MM.1S (cell line): Measurements from ENCODE around the gene FOXL2.

Experiments used
- CTCF ChIP-seq: fragments of 300-600 bp; sonication (generic); IDR thresholded peaks from 2 replicates; pipeline ENCODE4 v1.5.1; 2016; ENCODE audit warnings: antibody characterized with exemption, low read length, mixed read lengths
- EZH2 ChIP-seq: fragments of 300-600 bp; sonication (generic); optimal IDR thresholded peaks from 2 replicates; pipeline ENCODE3; 2017; ENCODE audit warnings: low read depth, mild to moderate bottlenecking, antibody characterized with exemption, low read length, mixed read lengths
- EZH2phosphoT487 ChIP-seq: fragments of 300-600 bp; sonication (generic); IDR thresholded peaks from 2 replicates; pipeline ENCODE4 v1.6.1; 2018; ENCODE audit warnings: antibody characterized with exemption, low read length

GRCh38 chr3:138943724-138944653, 2.9 kb downstream of the FOXL2 start:
- TF ChIP-seq CTCF, result no peak
- TF ChIP-seq EZH2, result no peak
- TF ChIP-seq EZH2phosphoT487, result no peak
